ENCODE measurements around the gene NT5C. TPM values are rescaled to one million over a fixed set of nuclear protein-coding genes. Genes with fewer than 3 reads are reported as not detected.

The NT5C gene
- total and polyA plus RNA-seq, 7 donors, result 60.7 to 116 (median 102) TPM

GRCh38 chr17:75153780-75154194, 22.2 kb upstream of the NT5C start:
- TF ChIP-seq POLR2A (IDR thresholded peaks at IDR 0.05) (no peak), POLR2AphosphoS5 (IDR thresholded peaks at IDR 0.05) (no peak), EP300 (IDR thresholded peaks at IDR 0.05) (no peak), CTCF (IDR thresholded peaks at IDR 0.05) (no peak)
- intact Hi-C loops (cut with DNase I), result no loop called here
- peak overlapping the region; percentile 64 to 83 (median 80) for H3K27ac ChIP-seq
- H3K9me3 ChIP-seq, result no peaks in the 10 kb centered on the region
- no peaks in the 10 kb centered on the region for H3K36me3 ChIP-seq
- H3K4me3 ChIP-seq, result peak overlapping the region; percentile 60 to 96 (median 80)
- DNase-seq, result peak; percentile 69
- WGBS, 2 donors, result 0 to 1% methylated on average over 35 of the region's 35 CpGs
- no peaks in the 10 kb centered on the region for H3K27me3 ChIP-seq
- peaks cover 5 to 19% (median 14%) of the 10 kb centered on the region in 4 donors for H3K4me1 ChIP-seq

GRCh38 chr17:75152922-75153779, 21.6 kb upstream of the NT5C start:
- Histone ChIP-seq H3K4me3 (peak overlapping the region; percentile 60 to 96 (median 80)), H3K27ac (peak overlapping the region in 1 of 4 donors; percentile 64), H3K4me1 (peaks cover 5 to 19% (median 14%) of the 10 kb centered on the region in 4 donors), H3K27me3 (no peaks in the 10 kb centered on the region), H3K9me3 (no peaks in the 10 kb centered on the region), H3K36me3 (peaks cover 0 to 2% (median 0%) of the 10 kb centered on the region in 4 donors)
- 6 to 7% methylated on average over 28 of the region's 28 CpGs for WGBS, 2 donors
- TF ChIP-seq POLR2A (IDR thresholded peaks at IDR 0.05) (no peak), POLR2AphosphoS5 (IDR thresholded peaks at IDR 0.05) (no peak), EP300 (IDR thresholded peaks at IDR 0.05) (no peak), CTCF (IDR thresholded peaks at IDR 0.05) (no peak)
- DNase-seq, result no peak
- intact Hi-C loops (cut with DNase I), result no loop called here

- H3K4me1 ChIP-seq, result peaks cover 5 to 19% (median 14%) of the 10 kb centered on the region in 4 donors
- H3K27ac ChIP-seq, result no peak overlapping the region
- 88 to 90% methylated on average over 6 of the region's 6 CpGs for WGBS, 2 donors
- intact Hi-C loops (cut with DNase I), result no loop called here
- no peak overlapping the region for H3K4me3 ChIP-seq
- peaks cover 0 to 8% (median 0%) of the 10 kb centered on the region in 4 donors for H3K36me3 ChIP-seq
- H3K27me3 ChIP-seq, result no peaks in the 10 kb centered on the region
- TF ChIP-seq CTCF (IDR thresholded peaks at IDR 0.05) (no peak), POLR2A (IDR thresholded peaks at IDR 0.05) (no peak), EP300 (IDR thresholded peaks at IDR 0.05) (no peak), POLR2AphosphoS5 (IDR thresholded peaks at IDR 0.05) (no peak)
- DNase-seq, result no peak
- H3K9me3 ChIP-seq, result no peaks in the 10 kb centered on the region
These were observed 21.0 kb upstream of the NT5C start for GRCh38 chr17:75152523-75152921.

GRCh38 chr17:75151930-75152329, 20.4 kb upstream of the NT5C start:
- TF ChIP-seq POLR2AphosphoS5 (IDR thresholded peaks at IDR 0.05) (no peak), CTCF (IDR thresholded peaks at IDR 0.05) (no peak), POLR2A (IDR thresholded peaks at IDR 0.05) (no peak)
- Histone ChIP-seq H3K27ac (no peak overlapping the region), H3K4me3 (no peak overlapping the region), H3K27me3 (no peaks in the 10 kb centered on the region), H3K9me3 (no peaks in the 10 kb centered on the region), H3K36me3 (peaks cover 0 to 14% (median 2%) of the 10 kb centered on the region in 4 donors), H3K4me1 (peaks cover 5 to 19% (median 14%) of the 10 kb centered on the region in 4 donors)
- DNase-seq, result no peak
- intact Hi-C loops (cut with DNase I), result no loop called here
- WGBS, 2 donors, result 89 to 92% methylated on average over 6 of the region's 6 CpGs
